Fibroblast of the aortic adventitia (primary cell): Measurements from ENCODE around the gene ITGAL. TPM values are rescaled to one million over a fixed set of nuclear protein-coding genes. Genes with fewer than 3 reads are reported as not detected.
A peak's percentile ranks its signal among the peaks of the same experiment; 100 is the strongest.
"Not testable (repeated sequence)": the region's sequence is repeated elsewhere in the genome, so short reads cannot be mapped to it uniquely, and the experiment has no call there.

Experiments
- DNase-seq: peaks from one replicate; pipeline ENCODE4 v3.0.0-alpha.2; 2010; ENCODE audit warnings: low read depth
- H3K4me3 ChIP-seq: 2 replicates; pipeline ENCODE4 v1.5.1; 2011; ENCODE audit warnings: low read depth, mild to moderate bottlenecking, control low read depth, low read length, moderate library complexity
- total RNA-seq: library from RNA; depleted of rRNA; stranded (reverse); fragments of >200 nt; gene quantifications from 2 replicates; pipeline ENCODE4 v1.2.3, GENCODE V29; 2012; ENCODE audit warnings: low replicate concordance
- TF ChIP-seq, protein P1 (sequence below): IDR thresholded peaks from 2 replicates; pipeline ENCODE4 v1.5.1; 2011; ENCODE audit warnings: mild to moderate bottlenecking, low read length, control low read depth, inconsistent platforms; ENCODE audit not compliant: insufficient read depth

Gene ITGAL
- total RNA-seq, 1 donor: not detected

GRCh38 chr16:30445408-30446202, 26.9 kb upstream of the ITGAL start, which contains the start of gene SEPHS2:
Gene SEPHS2, minus strand, starts transcription at chr16:30445874. Its CDS starts 147 bp downstream, at chr16:30445727.
- H3K4me3 ChIP-seq: peak within 1 kb of the TSS; percentile 87
- peak; percentile 99 for DNase-seq
- TF ChIP-seq, protein P1, sequence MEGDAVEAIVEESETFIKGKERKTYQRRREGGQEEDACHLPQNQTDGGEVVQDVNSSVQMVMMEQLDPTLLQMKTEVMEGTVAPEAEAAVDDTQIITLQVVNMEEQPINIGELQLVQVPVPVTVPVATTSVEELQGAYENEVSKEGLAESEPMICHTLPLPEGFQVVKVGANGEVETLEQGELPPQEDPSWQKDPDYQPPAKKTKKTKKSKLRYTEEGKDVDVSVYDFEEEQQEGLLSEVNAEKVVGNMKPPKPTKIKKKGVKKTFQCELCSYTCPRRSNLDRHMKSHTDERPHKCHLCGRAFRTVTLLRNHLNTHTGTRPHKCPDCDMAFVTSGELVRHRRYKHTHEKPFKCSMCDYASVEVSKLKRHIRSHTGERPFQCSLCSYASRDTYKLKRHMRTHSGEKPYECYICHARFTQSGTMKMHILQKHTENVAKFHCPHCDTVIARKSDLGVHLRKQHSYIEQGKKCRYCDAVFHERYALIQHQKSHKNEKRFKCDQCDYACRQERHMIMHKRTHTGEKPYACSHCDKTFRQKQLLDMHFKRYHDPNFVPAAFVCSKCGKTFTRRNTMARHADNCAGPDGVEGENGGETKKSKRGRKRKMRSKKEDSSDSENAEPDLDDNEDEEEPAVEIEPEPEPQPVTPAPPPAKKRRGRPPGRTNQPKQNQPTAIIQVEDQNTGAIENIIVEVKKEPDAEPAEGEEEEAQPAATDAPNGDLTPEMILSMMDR: peak; percentile 49

- no peak for DNase-seq
- peak overlapping the region; percentile 87 for H3K4me3 ChIP-seq
- TF ChIP-seq, protein P1: no peak
Measured at GRCh38 chr16:30446203-30446595, 26.3 kb upstream of the ITGAL start.

- H3K4me3 ChIP-seq: no peak overlapping the region
- TF ChIP-seq, protein P1: no peak
- no peak for DNase-seq
Measured at GRCh38 chr16:30447512-30448226, 24.9 kb upstream of the ITGAL start.

GRCh38 chr16:30449116-30449435, 23.5 kb upstream of the ITGAL start:
- no peak overlapping the region for H3K4me3 ChIP-seq
- TF ChIP-seq, protein P1: no peak
- no peak for DNase-seq

GRCh38 chr16:30452709-30453580, 19.6 kb upstream of the ITGAL start:
- not testable (repeated sequence) for DNase-seq, H3K4me3 ChIP-seq

DNA sequence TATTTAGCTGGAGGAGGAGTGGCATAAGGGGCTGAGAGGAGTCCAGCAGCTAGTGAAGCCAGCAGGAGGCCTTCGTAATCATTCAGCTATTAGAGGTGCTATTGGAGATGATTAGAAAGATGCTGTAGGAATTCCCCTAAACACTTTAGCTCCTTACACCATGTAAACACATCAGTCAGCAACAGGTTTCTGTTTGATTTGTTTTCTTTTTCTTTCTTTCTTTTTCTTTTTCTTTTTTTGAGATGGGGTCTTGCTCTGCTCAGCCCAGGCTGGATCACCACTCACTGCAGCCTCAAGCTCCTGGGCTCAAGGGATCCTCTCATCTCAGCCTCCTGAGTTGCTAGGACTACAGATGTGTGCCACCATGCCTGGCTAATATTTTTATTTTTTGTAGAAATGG, 16.2 kb upstream of the ITGAL start:
- TF ChIP-seq, protein P1: no peak
- DNase-seq: no peak
- H3K4me3 ChIP-seq: no peak overlapping the region
